ENCODE measurements around the gene SLC6A18.
"Not testable (repeated sequence)": the region's sequence is repeated elsewhere in the genome, so short reads cannot be mapped to it uniquely, and the experiment has no call there.

DNA sequence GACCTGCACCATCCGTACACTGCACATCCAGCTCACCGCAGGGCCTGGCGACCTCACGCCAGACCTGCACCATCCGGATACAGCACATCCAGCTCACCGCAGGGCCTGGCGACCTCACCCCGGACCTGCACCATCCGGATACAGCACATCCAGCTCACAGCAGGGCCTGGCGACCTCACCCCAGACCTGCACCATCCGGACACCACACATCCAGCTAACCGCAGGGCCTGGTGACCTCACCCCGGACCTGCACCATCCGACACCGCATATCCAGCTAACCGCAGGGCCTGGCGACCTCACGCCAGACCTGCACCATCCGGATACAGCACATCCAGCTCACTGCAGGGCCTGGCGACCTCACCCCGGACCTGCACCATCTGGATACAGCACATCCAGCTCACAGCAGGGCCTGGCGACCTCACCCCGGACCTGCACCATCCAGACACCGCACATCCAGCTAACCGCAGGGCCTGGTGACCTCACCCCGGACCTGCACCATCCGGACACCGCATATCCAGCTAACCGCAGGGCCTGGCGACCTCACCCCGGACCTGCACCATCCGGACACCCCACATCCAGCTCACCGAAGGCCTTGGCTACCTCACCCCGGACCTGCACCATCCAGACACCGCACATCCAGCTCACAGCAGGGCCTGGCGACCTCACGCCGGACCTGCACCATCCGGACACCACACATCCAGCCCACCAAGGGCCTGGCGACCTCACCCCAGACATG, 58.0 kb downstream of the SLC6A18 start:
- TF ChIP-seq POLR2A (IDR thresholded peaks at IDR 0.05; ENCODE audit: low read depth, low read length); MXI1 (IDR thresholded peaks at IDR 0.05; ENCODE audit: borderline replicate concordance, low read depth, low read length); CEBPB (IDR thresholded peaks at IDR 0.05; ENCODE audit: low read depth, low read length); RCOR1 (IDR thresholded peaks at IDR 0.05; ENCODE audit: insufficient replicate concordance, low read length); SMC3 (IDR thresholded peaks at IDR 0.05; ENCODE audit: low read depth, low read length); RAD21 (IDR thresholded peaks at IDR 0.05; ENCODE audit: low read length); CHD1 (IDR thresholded peaks at IDR 0.05; ENCODE audit: low read depth, low read length); RFX5 (IDR thresholded peaks at IDR 0.05; ENCODE audit: low read depth, low read length); MAZ (IDR thresholded peaks at IDR 0.05; ENCODE audit: borderline replicate concordance, low read depth, low read length); BHLHE40 (IDR thresholded peaks at IDR 0.05; ENCODE audit: low read depth, low read length); FOS (IDR thresholded peaks at IDR 0.05; ENCODE audit: low read depth, low read length): not testable (repeated sequence)
- TF ChIP-seq, protein P1, sequence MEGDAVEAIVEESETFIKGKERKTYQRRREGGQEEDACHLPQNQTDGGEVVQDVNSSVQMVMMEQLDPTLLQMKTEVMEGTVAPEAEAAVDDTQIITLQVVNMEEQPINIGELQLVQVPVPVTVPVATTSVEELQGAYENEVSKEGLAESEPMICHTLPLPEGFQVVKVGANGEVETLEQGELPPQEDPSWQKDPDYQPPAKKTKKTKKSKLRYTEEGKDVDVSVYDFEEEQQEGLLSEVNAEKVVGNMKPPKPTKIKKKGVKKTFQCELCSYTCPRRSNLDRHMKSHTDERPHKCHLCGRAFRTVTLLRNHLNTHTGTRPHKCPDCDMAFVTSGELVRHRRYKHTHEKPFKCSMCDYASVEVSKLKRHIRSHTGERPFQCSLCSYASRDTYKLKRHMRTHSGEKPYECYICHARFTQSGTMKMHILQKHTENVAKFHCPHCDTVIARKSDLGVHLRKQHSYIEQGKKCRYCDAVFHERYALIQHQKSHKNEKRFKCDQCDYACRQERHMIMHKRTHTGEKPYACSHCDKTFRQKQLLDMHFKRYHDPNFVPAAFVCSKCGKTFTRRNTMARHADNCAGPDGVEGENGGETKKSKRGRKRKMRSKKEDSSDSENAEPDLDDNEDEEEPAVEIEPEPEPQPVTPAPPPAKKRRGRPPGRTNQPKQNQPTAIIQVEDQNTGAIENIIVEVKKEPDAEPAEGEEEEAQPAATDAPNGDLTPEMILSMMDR (conservative IDR thresholded peaks at IDR 0.05; ENCODE audit: low read depth, low read length) = not testable (repeated sequence)
- TF ChIP-seq, protein P2, sequence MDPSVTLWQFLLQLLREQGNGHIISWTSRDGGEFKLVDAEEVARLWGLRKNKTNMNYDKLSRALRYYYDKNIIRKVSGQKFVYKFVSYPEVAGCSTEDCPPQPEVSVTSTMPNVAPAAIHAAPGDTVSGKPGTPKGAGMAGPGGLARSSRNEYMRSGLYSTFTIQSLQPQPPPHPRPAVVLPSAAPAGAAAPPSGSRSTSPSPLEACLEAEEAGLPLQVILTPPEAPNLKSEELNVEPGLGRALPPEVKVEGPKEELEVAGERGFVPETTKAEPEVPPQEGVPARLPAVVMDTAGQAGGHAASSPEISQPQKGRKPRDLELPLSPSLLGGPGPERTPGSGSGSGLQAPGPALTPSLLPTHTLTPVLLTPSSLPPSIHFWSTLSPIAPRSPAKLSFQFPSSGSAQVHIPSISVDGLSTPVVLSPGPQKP (IDR thresholded peaks at IDR 0.05; ENCODE audit: borderline replicate concordance, low read depth, low read length) = not testable (repeated sequence)
- TF ChIP-seq, protein P3, sequence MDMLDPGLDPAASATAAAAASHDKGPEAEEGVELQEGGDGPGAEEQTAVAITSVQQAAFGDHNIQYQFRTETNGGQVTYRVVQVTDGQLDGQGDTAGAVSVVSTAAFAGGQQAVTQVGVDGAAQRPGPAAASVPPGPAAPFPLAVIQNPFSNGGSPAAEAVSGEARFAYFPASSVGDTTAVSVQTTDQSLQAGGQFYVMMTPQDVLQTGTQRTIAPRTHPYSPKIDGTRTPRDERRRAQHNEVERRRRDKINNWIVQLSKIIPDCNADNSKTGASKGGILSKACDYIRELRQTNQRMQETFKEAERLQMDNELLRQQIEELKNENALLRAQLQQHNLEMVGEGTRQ (IDR thresholded peaks at IDR 0.05; ENCODE audit: low read depth, low read length) = not testable (repeated sequence)
